WERI-Rb-1 (cell line): Measurements from ENCODE around the gene ABCB8.
"Not testable (repeated sequence)": the region's sequence is repeated elsewhere in the genome, so short reads cannot be mapped to it uniquely, and the experiment has no call there.

Experiments used
- DNase-seq: peaks from one replicate; pipeline ENCODE4 v3.0.0-alpha.2; 2020
- H3K27ac ChIP-seq: fragments of 250-450 bp; sonication (Bioruptor Pico); 2 replicates; pipeline ENCODE4 v1.5.1; 2020; ENCODE audit warnings: mild to moderate bottlenecking, moderate library complexity
- H3K27me3 ChIP-seq: fragments of 250-450 bp; sonication (Bioruptor Pico); 2 replicates; pipeline ENCODE4 v1.5.1; 2021; ENCODE audit warnings: mild to moderate bottlenecking, low read depth, moderate library complexity; ENCODE audit not compliant: insufficient read depth, severe bottlenecking
- H3K36me3 ChIP-seq: fragments of 250-450 bp; sonication (Bioruptor Pico); 2 replicates; pipeline ENCODE4 v1.5.1; 2020; ENCODE audit warnings: mild to moderate bottlenecking, moderate library complexity
- H3K4me3 ChIP-seq: 2 replicates; pipeline ENCODE4 v1.5.1; 2011; ENCODE audit warnings: low read depth, mild to moderate bottlenecking, control low read depth, low read length
- H3K9me3 ChIP-seq: fragments of 250-450 bp; sonication (Bioruptor Pico); 2 replicates; pipeline ENCODE4 v1.5.1; 2021; ENCODE audit warnings: mild to moderate bottlenecking, moderate library complexity; ENCODE audit not compliant: severe bottlenecking
- TF ChIP-seq, protein P1 (sequence below): IDR thresholded peaks from 2 replicates; pipeline ENCODE4 v1.5.1; 2011; ENCODE audit warnings: low read depth, mild to moderate bottlenecking, control low read depth, inconsistent platforms, low read length

The ABCB8 gene

DNA sequence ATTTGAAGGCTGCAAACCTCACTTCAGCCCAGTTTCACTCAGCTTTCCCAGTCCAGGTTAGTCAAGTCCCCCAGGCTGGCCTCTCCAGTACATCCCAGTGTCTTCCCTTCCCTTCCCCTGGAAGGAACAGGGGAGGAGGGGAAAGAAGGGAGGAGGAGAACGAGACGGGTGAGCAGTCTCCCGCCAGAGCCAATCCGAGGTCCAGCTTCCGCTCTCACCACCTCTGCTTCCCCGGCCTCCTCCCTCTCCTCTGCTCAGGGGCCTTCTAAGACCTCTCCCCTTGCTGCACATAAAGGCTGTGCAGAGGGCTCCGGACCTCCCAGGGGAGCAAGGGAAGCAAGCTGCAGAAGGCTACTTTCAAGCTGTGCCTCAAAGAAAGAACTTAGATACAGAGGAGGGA lies 8.0 kb upstream of the ABCB8 start:
- Histone ChIP-seq H3K27ac (no peak overlapping the region), H3K4me3 (no peak overlapping the region), H3K27me3 (no peaks in the 10 kb centered on the region), H3K36me3 (no peaks in the 10 kb centered on the region), H3K9me3 (no peaks in the 10 kb centered on the region)
- TF ChIP-seq, protein P1, sequence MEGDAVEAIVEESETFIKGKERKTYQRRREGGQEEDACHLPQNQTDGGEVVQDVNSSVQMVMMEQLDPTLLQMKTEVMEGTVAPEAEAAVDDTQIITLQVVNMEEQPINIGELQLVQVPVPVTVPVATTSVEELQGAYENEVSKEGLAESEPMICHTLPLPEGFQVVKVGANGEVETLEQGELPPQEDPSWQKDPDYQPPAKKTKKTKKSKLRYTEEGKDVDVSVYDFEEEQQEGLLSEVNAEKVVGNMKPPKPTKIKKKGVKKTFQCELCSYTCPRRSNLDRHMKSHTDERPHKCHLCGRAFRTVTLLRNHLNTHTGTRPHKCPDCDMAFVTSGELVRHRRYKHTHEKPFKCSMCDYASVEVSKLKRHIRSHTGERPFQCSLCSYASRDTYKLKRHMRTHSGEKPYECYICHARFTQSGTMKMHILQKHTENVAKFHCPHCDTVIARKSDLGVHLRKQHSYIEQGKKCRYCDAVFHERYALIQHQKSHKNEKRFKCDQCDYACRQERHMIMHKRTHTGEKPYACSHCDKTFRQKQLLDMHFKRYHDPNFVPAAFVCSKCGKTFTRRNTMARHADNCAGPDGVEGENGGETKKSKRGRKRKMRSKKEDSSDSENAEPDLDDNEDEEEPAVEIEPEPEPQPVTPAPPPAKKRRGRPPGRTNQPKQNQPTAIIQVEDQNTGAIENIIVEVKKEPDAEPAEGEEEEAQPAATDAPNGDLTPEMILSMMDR: no peak
- no peak for DNase-seq

DNA sequence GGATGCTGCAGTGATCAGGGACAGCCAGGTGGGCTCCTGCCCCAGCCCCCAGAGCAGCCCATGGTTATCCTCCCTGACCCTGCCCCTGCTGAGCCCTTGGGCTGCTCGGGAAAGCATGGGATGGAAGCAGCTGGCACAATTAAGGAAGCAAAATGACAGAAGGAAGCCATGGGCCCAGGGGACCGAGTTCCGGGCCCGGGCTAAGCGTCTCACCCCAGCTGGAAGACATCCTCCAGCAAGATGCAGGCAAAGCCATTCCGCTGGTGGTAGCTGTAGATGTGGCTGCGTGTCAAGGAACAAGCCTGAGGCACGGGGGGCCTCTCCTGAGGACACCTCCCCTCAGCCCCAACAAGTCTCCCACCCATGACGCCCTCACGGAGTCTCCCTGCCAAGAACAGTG lies 5.0 kb upstream of the ABCB8 start:
- Histone ChIP-seq H3K36me3 (no peaks in the 10 kb centered on the region), H3K4me3 (no peak overlapping the region), H3K9me3 (no peaks in the 10 kb centered on the region), H3K27ac (no peak overlapping the region), H3K27me3 (no peaks in the 10 kb centered on the region)
- no peak for DNase-seq
- TF ChIP-seq, protein P1: no peak

DNA sequence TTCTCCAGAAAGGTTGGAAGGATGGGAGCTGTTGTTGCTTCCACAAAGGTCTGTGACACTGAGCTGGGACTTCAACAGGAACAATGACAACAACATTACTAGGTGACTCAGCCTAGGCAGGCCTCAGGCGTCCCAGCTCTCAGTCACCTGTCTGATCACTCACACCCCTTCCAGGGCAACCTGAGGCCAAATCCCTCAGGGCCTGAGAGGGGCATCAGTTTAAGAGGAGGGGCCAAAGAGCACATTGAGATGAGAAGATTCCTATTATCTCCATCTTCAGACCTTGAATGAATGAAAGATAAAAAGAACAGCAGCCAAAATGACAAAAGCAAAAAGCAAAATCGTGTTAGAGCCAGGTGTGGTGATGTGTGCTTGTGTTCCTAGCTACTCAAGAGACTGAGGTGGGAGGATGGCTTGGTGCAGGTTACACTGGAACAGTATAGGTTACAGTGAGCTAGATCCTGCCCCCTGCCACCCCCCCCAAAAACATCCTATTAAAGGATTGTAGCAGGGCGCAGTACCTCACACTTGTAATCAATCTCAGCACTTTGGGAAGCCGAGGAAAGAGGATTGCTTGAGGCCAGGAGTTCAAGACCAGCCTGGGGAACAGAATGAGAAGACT lies 3.7 kb upstream of the ABCB8 start, which contains the start of gene ATG9B:
ATG9B (minus strand) TSS at position 60 of the 622 bp plus-strand sequence. CDS start 71 bp downstream, outside the sequence.
- Histone ChIP-seq H3K36me3 (no peaks in the 10 kb centered on the region), H3K27ac (no peak within 1 kb of the TSS), H3K27me3 (no peaks in the 10 kb centered on the region), H3K9me3 (no peaks in the 10 kb centered on the region), H3K4me3 (no peak within 1 kb of the TSS)
- no peak for DNase-seq
- TF ChIP-seq, protein P1: no peak

DNA sequence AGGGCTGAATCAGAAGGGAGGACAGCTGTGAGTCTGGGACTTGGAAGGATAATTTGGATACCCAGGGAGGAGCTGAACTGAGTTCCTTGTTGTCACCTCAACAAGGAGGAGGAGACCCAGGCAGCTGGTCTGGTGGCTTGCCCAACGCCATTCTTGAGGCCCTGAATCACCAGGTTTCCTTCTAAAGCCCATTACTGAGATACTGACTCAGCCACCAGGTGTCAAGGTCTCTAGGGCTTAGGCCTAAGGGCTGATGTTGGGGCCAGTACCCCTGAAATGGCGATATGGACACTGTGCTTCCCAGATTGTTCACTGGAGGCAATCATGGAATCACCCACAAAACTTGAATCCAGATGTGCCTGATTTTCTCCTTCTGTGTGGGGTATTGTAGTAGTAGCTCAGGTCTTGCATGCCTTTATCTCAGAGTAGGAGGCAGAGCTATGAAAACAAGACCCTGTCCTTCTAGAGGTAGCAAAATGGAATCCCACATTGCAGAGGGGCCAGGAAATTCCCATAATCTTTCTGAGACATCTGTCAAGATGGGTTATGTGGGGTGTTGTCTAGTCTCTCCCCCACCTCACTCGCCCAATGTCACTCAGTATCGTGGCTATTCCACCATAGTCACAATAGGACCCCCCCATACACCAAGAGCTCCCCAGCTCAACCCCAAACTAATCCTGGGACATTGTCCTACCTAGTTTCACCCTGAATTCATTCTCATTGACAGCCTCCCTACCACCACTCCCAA lies 2.2 kb upstream of the ABCB8 start:
- Histone ChIP-seq H3K36me3 (no peaks in the 10 kb centered on the region), H3K27me3 (no peaks in the 10 kb centered on the region), H3K9me3 (no peaks in the 10 kb centered on the region), H3K4me3 (no peak overlapping the region), H3K27ac (peak overlapping the region; percentile 73)
- no peak for DNase-seq
- TF ChIP-seq, protein P1: no peak

DNA sequence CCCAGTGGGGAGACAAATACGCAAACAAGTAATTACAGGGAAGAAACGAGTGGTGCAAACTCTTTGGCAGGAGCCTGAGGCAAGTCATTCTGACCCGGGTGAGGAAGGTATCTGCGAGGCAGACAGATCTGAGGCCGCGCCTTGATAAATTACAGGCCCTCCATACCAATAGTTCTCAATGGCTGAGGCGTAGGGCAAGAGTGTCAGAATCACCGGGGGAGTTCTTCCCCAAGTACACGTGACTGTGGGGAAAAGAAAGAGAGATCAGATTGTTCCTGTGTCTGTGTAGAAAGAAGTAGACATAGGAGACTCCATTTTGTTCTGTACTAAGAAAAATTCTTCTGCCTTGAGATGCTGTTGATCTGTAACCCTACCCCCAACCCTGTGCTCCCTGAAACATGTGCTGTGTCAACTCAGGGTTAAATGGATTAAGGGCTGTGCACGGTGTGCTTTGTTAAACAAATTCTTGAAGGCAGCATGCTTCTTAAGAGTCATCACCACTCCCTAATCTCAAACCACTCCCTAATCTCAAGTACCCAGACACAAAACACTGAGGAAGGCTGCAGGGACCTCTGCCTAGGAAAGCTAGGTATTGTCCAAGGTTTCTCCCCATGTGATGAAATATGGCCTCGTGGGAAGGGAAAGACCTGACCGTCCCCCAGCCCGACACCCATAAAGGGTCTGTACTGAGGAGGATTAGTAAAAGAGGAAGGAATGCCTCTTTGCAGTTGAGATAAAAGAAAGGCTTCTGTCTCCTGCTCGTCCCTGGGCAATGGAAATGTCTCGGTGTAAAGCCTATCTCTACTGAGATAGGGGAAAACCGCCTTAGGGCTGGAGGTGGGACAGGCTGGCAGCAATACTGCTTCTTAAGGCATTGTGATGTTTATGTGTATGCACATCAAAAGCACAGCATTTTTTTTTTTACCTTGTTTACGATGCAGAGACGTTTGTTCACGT lies 1.2 kb upstream of the ABCB8 start:
- peak; percentile 48 for DNase-seq
- Histone ChIP-seq H3K4me3 (peak overlapping the region; percentile 81), H3K27ac (peak overlapping the region; percentile 73)
- not testable (repeated sequence) for H3K9me3 ChIP-seq, H3K27me3 ChIP-seq, H3K36me3 ChIP-seq

DNA sequence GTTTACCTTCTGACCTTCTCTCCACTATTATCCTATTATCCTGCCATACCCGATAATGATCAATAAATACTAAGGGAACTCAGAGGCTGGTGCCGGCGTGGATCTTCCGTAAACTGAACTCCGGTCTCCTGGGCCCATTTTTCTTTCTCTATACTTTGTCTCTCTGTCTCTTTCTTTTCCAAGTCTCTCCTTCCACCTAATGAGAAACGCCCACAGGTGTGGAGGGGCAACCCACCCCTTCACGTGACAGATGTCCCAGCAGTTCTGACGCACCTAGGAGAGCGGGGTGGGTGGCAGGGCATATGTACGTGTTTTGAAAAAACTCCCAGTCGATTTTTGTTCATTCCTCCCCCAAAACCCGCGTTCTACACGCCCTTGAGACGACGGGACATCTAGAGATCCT lies 521 bp upstream of the ABCB8 start:
- not testable (repeated sequence) for H3K27me3 ChIP-seq, H3K36me3 ChIP-seq, DNase-seq, H3K9me3 ChIP-seq
- Histone ChIP-seq H3K4me3 (peak overlapping the region; percentile 81), H3K27ac (peak overlapping the region; percentile 73)
